ENCODE results near the gene CLIP1. TPM values are rescaled to one million over a fixed set of nuclear protein-coding genes. Genes with fewer than 3 reads are reported as not detected.

CLIP1 gene
- total RNA-seq, 2 donors from 2014 or later = 91.2 to 180 TPM

- no peak for ATAC-seq (ENCODE audit: insufficient number of reproducible peaks, low FRiP score, low read depth)
Observed at GRCh38 chr12:122327494-122328385, 94.7 kb downstream of the CLIP1 start.

GRCh38 chr12:122327014-122327413 lies 95.5 kb downstream of the CLIP1 start:
- peaks cover 62% of the 10 kb centered on the region for H3K36me3 ChIP-seq
- no peak overlapping the region for H3K27ac ChIP-seq

More at GRCh38 chr12:122327494-122328385, 94.7 kb downstream of the CLIP1 start:
- H3K9me3 ChIP-seq = no peaks in the 10 kb centered on the region
- H3K27me3 ChIP-seq (replicated peaks; ENCODE audit: insufficient read depth) = no peaks in the 10 kb centered on the region
- no peaks in the 10 kb centered on the region for H3K4me1 ChIP-seq (ENCODE audit: control insufficient read depth in 1 of 2, low read depth in 2 of 2)
- no peak for TF ChIP-seq CTCF (IDR thresholded peaks at IDR 0.05)
- H3K27ac ChIP-seq = no peak overlapping the region
- H3K4me3 ChIP-seq = no peak overlapping the region
- peaks cover 61% of the 10 kb centered on the region for H3K36me3 ChIP-seq
- no peak for DNase-seq (ENCODE audit: low spot score)

GRCh38 chr12:122326586-122326985 lies 95.9 kb downstream of the CLIP1 start:
- Histone ChIP-seq H3K27me3 (replicated peaks; ENCODE audit: insufficient read depth) (no peaks in the 10 kb centered on the region), H3K9me3 (no peaks in the 10 kb centered on the region), H3K4me3 (no peak overlapping the region), H3K36me3 (peaks cover 62% of the 10 kb centered on the region), H3K27ac (no peak overlapping the region), H3K4me1 (ENCODE audit: control insufficient read depth in 1 of 2, low read depth in 2 of 2) (no peaks in the 10 kb centered on the region)
- TF ChIP-seq CTCF (IDR thresholded peaks at IDR 0.05) = no peak
- ATAC-seq (ENCODE audit: insufficient number of reproducible peaks, low FRiP score, low read depth) = no peak
- no peak for DNase-seq (ENCODE audit: low spot score)

More at GRCh38 chr12:122327014-122327413, 95.5 kb downstream of the CLIP1 start:
- no peak for TF ChIP-seq CTCF (IDR thresholded peaks at IDR 0.05)
- DNase-seq (ENCODE audit: low spot score) = no peak
- Histone ChIP-seq H3K9me3 (no peaks in the 10 kb centered on the region), H3K27me3 (replicated peaks; ENCODE audit: insufficient read depth) (no peaks in the 10 kb centered on the region), H3K4me3 (no peak overlapping the region), H3K4me1 (ENCODE audit: control insufficient read depth in 1 of 2, low read depth in 2 of 2) (no peaks in the 10 kb centered on the region)
- no peak for ATAC-seq (ENCODE audit: insufficient number of reproducible peaks, low FRiP score, low read depth)

GRCh38 chr12:122323311-122324019 lies 99.0 kb downstream of the CLIP1 start:
- Histone ChIP-seq H3K4me1 (ENCODE audit: control insufficient read depth in 1 of 2, low read depth in 2 of 2) (peaks cover 9 to 21% of the 10 kb centered on the region in 2 donors), H3K4me3 (no peak overlapping the region), H3K27me3 (replicated peaks; ENCODE audit: insufficient read depth) (no peaks in the 10 kb centered on the region), H3K36me3 (peaks cover 45% of the 10 kb centered on the region), H3K27ac (no peak overlapping the region), H3K9me3 (no peaks in the 10 kb centered on the region)
- no peak for TF ChIP-seq CTCF (IDR thresholded peaks at IDR 0.05)
- DNase-seq (ENCODE audit: low spot score) (no peak), ATAC-seq (ENCODE audit: insufficient number of reproducible peaks, low FRiP score, low read depth) (no peak)

GRCh38 chr12:122322501-122322900 lies 100.0 kb downstream of the CLIP1 start:
- Histone ChIP-seq H3K27me3 (replicated peaks; ENCODE audit: insufficient read depth) (no peaks in the 10 kb centered on the region), H3K27ac (no peak overlapping the region), H3K4me3 (no peak overlapping the region), H3K4me1 (ENCODE audit: control insufficient read depth in 1 of 2, low read depth in 2 of 2) (peaks cover 11 to 27% of the 10 kb centered on the region in 2 donors), H3K9me3 (no peaks in the 10 kb centered on the region), H3K36me3 (peaks cover 39% of the 10 kb centered on the region)
- TF ChIP-seq CTCF (IDR thresholded peaks at IDR 0.05) = no peak
- DNase-seq (ENCODE audit: low spot score) (no peak), ATAC-seq (ENCODE audit: insufficient number of reproducible peaks, low FRiP score, low read depth) (no peak)

Data from thoracic aorta (tissue), 2 donors.